Lung (tissue), 12 donors: ENCODE data around the gene CYB561D1. TPM values are rescaled to one million over a fixed set of nuclear protein-coding genes. Genes with fewer than 3 reads are reported as not detected.

Experiments
- ATAC-seq: fragments of 200-7000 bp; cut with Tn5 transposase; one replicate; pipeline ENCODE4 v1.9.1; 2020; ENCODE audit warnings: moderate number of reproducible peaks; ENCODE audit not compliant: insufficient read depth, low FRiP score
- DNase-seq, 3 donors: peaks; one replicate each; pipeline ENCODE4 v3.0.0-alpha.2; 2013 to 2017
- H3K27ac ChIP-seq, 2 donors: one replicate each; pipeline ENCODE4 v1.5.1; 2013; ENCODE audit warnings: mild to moderate bottlenecking in 2 of 2, moderate library complexity in 2 of 2, control low read depth in 1 of 2, inconsistent platforms in 1 of 2, low read depth in 1 of 2, low read length in 1 of 2
- H3K27me3 ChIP-seq, 3 donors: one replicate each; pipeline ENCODE4 v1.5.1; 2013; ENCODE audit warnings: low read length in 2 of 3; ENCODE audit not compliant: control insufficient read depth in 3 of 3, insufficient read depth in 3 of 3
- H3K36me3 ChIP-seq, 4 donors: one replicate each; pipeline ENCODE4 v1.5.1; 2013; ENCODE audit warnings: low read length in 4 of 4, mild to moderate bottlenecking in 1 of 4, moderate library complexity in 1 of 4; ENCODE audit not compliant: control insufficient read depth in 4 of 4, insufficient read depth in 4 of 4
- H3K4me1 ChIP-seq, 5 donors: one replicate each; pipeline ENCODE4 v1.5.1; 2013; ENCODE audit warnings: low read length in 5 of 5, mild to moderate bottlenecking in 2 of 5, moderate library complexity in 1 of 5; ENCODE audit not compliant: control insufficient read depth in 5 of 5, insufficient read depth in 5 of 5
- H3K4me3 ChIP-seq: one replicate; pipeline ENCODE4 v1.5.1; 2013; ENCODE audit warnings: mild to moderate bottlenecking, control low read depth, moderate library complexity
- H3K9ac ChIP-seq, 2 donors: one replicate each; pipeline ENCODE4 v1.5.1; 2013; ENCODE audit warnings: low read length in 2 of 2, control low read depth in 1 of 2; ENCODE audit not compliant: insufficient read depth in 1 of 2
- H3K9me3 ChIP-seq, 4 donors: one replicate each; pipeline ENCODE4 v1.5.1; 2013; ENCODE audit warnings: low read length in 3 of 4, mild to moderate bottlenecking in 1 of 4, moderate library complexity in 1 of 4; ENCODE audit not compliant: control insufficient read depth in 4 of 4, insufficient read depth in 3 of 4
- CTCF ChIP-seq: IDR thresholded peaks from 2 replicates; pipeline ENCODE4 v1.5.1; 2012; ENCODE audit warnings: mild to moderate bottlenecking; ENCODE audit errors: control extremely low read depth, extremely low read depth
- WGBS, 2 donors: extraction: QIAGEN DNeasy Blood & Tissue Kit; methylation state at CpG; one replicate each; pipeline ENCODE4 v1.1.7; 2013; 5-methylcytosine and 5-hydroxymethylcytosine counted together
- polyA plus RNA-seq, 2 donors: library from polyadenylated mRNA; stranded (reverse); fragments of 200-250 nt; gene quantifications; one replicate each; pipeline ENCODE4 v1.2.1, GENCODE V29; 2013
- total RNA-seq, 2 donors: library from RNA; depleted of rRNA in 1 of 2; stranded (reverse); fragments of >200 nt in 1 of 2; gene quantifications; one replicate each; pipeline ENCODE4 v1.2.1, GENCODE V29; 2014 to 2021
- donor health status: control.
- donor health status: control.
- donor health status: Bipolar disorder and iron deficiency.
- donor health status: healthy.
- donor health status: DM: yes; HTN: yes; CAD: no.

CYB561D1 gene
- total and polyA plus RNA-seq, 4 donors: 3.4 to 13.6 (median 6.2) TPM

- H3K27ac ChIP-seq: no peak overlapping the region
- DNase-seq: no peak
- no peak for ATAC-seq
- 51 to 61% methylated on average over 3 of the region's 3 CpGs for WGBS, 2 donors
- peaks cover 0 to 9% (median 2%) of the 10 kb centered on the region in 4 donors for H3K36me3 ChIP-seq
- no peak overlapping the region for H3K9ac ChIP-seq
- no peaks in the 10 kb centered on the region for H3K9me3 ChIP-seq
- TF ChIP-seq CTCF: no peak
- H3K4me1 ChIP-seq: peaks cover 0 to 11% (median 0%) of the 10 kb centered on the region in 5 donors
- no peaks in the 10 kb centered on the region for H3K27me3 ChIP-seq
- H3K4me3 ChIP-seq: no peak overlapping the region
Observed at GRCh38 chr1:109502364-109502851, 8.5 kb downstream of the CYB561D1 start.

DNA sequence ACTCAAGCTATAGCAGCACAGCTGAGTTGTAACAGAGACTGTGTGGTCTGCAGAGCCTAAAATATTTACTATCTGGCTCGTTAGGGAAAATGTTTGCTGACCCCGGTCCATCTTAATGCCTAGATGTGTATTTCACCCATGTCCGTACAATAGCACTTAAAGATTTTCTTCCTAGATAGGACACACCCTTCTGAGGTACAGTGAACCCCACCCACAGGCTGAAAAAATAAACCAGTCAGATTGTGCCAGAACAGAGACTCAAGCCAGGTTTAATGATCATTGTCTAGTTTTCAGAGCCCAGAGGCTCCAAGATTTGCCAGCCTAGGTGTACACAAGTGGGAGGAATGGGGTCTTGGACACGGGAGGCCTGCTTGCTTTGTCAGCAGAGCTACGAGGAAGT is 10.0 kb downstream of the CYB561D1 start:
- ATAC-seq (no peak), DNase-seq (no peak)
- H3K4me1 ChIP-seq: peaks cover 0 to 21% (median 0%) of the 10 kb centered on the region in 5 donors
- TF ChIP-seq CTCF: no peak
- peaks cover 0 to 8% (median 2%) of the 10 kb centered on the region in 4 donors for H3K36me3 ChIP-seq
- H3K27ac ChIP-seq: no peak overlapping the region
- 54 to 74% methylated on average over 5 of the region's 5 CpGs for whole genome bisulfite sequencing, 2 donors
- H3K4me3 ChIP-seq: no peak overlapping the region
- H3K27me3 ChIP-seq: no peaks in the 10 kb centered on the region
- H3K9ac ChIP-seq: no peak overlapping the region
- no peaks in the 10 kb centered on the region for H3K9me3 ChIP-seq

DNA sequence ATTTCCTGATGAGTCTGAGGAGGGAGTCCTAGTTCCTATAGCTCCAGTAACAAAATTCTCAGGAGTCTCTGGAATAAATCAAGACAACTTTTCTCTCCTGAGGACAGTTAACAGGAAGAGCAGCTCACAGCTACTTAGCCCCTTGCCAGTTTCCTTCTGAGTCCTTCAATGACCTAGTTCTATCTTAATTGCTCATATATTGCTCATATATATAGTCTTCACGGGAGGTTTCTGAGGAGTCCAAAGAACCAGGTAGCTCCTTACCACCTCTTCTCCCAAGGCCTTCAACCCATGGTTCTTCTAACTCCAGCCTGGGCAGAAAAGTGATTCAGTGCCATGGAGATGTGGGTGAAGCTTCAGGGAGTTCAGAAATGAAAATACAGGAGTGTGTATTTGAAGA is 11.1 kb downstream of the CYB561D1 start:
- ATAC-seq: no peak
- H3K27ac ChIP-seq: no peak overlapping the region
- peaks cover 0 to 24% (median 2%) of the 10 kb centered on the region in 5 donors for H3K4me1 ChIP-seq
- no peak for TF ChIP-seq CTCF
- H3K36me3 ChIP-seq: peaks cover 0 to 8% (median 2%) of the 10 kb centered on the region in 4 donors
- H3K9ac ChIP-seq: no peak overlapping the region
- H3K4me3 ChIP-seq: no peak overlapping the region
- H3K9me3 ChIP-seq: no peaks in the 10 kb centered on the region
- WGBS, 2 donors: 89 to 94% methylated on average over 1 of the region's 1 CpG
- no peak for DNase-seq
- H3K27me3 ChIP-seq: no peaks in the 10 kb centered on the region
